Gastroesophageal sphincter (tissue), 4 donors: ENCODE measurements around the gene DNAJB1. TPM values are rescaled to one million over a fixed set of nuclear protein-coding genes. Genes with fewer than 3 reads are reported as not detected.
"Not testable (repeated sequence)": the region's sequence is repeated elsewhere in the genome, so short reads cannot be mapped to it uniquely, and the experiment has no call there.

Source experiments
- ATAC-seq: fragments of 150-250 bp; one replicate; pipeline ENCODE4 v1.9.1; 2016; ENCODE audit warnings: mild to moderate bottlenecking, moderate library complexity
- H3K27ac ChIP-seq, 4 donors: fragments of 200-600 bp; sonication (generic) in 3 of 4; 1 replicate in 3 of 4; 2 replicates in 1 of 4; pipeline ENCODE4 v1.5.1; 2016 to 2019
- H3K27me3 ChIP-seq: fragments of 200-600 bp; sonication (generic); one replicate; pipeline ENCODE4 v1.5.1; 2019
- H3K36me3 ChIP-seq, 2 donors: fragments of 200-600 bp; sonication (generic); one replicate each; pipeline ENCODE4 v1.5.1; 2019; ENCODE audit warnings: control low read depth in 1 of 2
- H3K4me1 ChIP-seq, 3 donors: fragments of 200-600 bp; sonication (generic); 1 replicate in 2 of 3; 2 replicates in 1 of 3; pipeline ENCODE4 v1.5.1; 2016 to 2019; ENCODE audit warnings: control low read depth in 2 of 3
- H3K4me3 ChIP-seq, 2 donors: fragments of 200-600 bp; sonication (generic); one replicate each; pipeline ENCODE4 v1.5.1; 2019; ENCODE audit warnings: mild to moderate bottlenecking in 1 of 2, moderate library complexity in 1 of 2
- H3K9me3 ChIP-seq, 3 donors: fragments of 200-600 bp; sonication (generic); one replicate each; pipeline ENCODE4 v1.5.1; 2017 to 2019; ENCODE audit warnings: control low read depth in 2 of 3
- EP300 ChIP-seq: sonication (generic); formaldehyde crosslinking; IDR thresholded peaks from one replicate; pipeline ENCODE4 v1.6.1; 2017; ENCODE audit warnings: antibody characterized with exemption, mild to moderate bottlenecking
- POLR2A ChIP-seq, 2 donors: fragments of 450-650 bp; IDR thresholded peaks; one replicate each; pipeline ENCODE4 v1.6.1; 2017; ENCODE audit warnings: antibody characterized with exemption in 2 of 2, mild to moderate bottlenecking in 2 of 2, moderate library complexity in 1 of 2
- POLR2AphosphoS5 ChIP-seq: sonication (generic); formaldehyde crosslinking; IDR thresholded peaks from one replicate; pipeline ENCODE4 v1.6.1; 2017; ENCODE audit warnings: antibody characterized with exemption
- WGBS, 2 donors: methylation state at CpG; one replicate each; pipeline ENCODE4 v1.1.5; 2018; ENCODE audit warnings: low coverage in 1 of 2; 5-methylcytosine and 5-hydroxymethylcytosine counted together
- total RNA-seq, 4 donors: library from RNA; depleted of rRNA; stranded (reverse); fragments of >200 nt; gene quantifications; one replicate each; pipeline ENCODE4 v1.1.0, GENCODE V29; 2016
- TF ChIP-seq, protein P1 (sequence below), 4 experiments: fragments of 200-600 bp in 2 of 4; fragments of 450-650 bp in 2 of 4; sonication (generic) in 1 of 4; IDR thresholded peaks; one replicate each; pipeline ENCODE4 v1.5.1; 2017 to 2019; ENCODE audit warnings: antibody characterized with exemption in 4 of 4, mild to moderate bottlenecking in 2 of 4, moderate library complexity in 2 of 4

Gene DNAJB1
- total RNA-seq, 4 donors from 2014 or later, result 59.3 to 72.8 (median 68.2) TPM

DNA sequence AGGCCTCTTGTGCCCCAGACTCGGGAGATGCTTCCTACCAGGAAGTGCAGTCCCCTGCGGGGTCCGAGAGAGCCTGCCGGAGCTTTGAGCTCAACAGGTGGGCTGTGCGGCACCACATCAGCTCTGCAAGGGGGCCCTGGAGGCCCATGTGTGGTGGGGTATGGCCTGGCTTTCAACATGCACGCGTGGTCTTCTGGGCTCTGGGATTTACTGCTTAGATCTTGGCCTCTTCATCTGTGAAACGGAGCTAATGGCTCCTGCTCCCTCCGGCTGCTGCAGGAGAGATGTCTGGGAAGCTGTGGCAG is 35.7 kb upstream of the DNAJB1 start:
- TF ChIP-seq POLR2A (IDR thresholded peaks at IDR 0.05), result no peak
- TF ChIP-seq POLR2AphosphoS5, result no peak
- TF ChIP-seq, protein P1, sequence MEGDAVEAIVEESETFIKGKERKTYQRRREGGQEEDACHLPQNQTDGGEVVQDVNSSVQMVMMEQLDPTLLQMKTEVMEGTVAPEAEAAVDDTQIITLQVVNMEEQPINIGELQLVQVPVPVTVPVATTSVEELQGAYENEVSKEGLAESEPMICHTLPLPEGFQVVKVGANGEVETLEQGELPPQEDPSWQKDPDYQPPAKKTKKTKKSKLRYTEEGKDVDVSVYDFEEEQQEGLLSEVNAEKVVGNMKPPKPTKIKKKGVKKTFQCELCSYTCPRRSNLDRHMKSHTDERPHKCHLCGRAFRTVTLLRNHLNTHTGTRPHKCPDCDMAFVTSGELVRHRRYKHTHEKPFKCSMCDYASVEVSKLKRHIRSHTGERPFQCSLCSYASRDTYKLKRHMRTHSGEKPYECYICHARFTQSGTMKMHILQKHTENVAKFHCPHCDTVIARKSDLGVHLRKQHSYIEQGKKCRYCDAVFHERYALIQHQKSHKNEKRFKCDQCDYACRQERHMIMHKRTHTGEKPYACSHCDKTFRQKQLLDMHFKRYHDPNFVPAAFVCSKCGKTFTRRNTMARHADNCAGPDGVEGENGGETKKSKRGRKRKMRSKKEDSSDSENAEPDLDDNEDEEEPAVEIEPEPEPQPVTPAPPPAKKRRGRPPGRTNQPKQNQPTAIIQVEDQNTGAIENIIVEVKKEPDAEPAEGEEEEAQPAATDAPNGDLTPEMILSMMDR (IDR thresholded peaks at IDR 0.05), result no peak
- TF ChIP-seq EP300, result no peak
- no CpG with 5 or more reads among the region's 9 CpGs for WGBS, 2 donors
- ATAC-seq, result no peak
- Histone ChIP-seq H3K36me3 (peaks cover 0 to 33% of the 10 kb centered on the region in 2 donors), H3K27me3 (no peaks in the 10 kb centered on the region), H3K4me1 (peaks cover 0 to 25% (median 5%) of the 10 kb centered on the region in 3 donors), H3K27ac (no peak overlapping the region), H3K9me3 (no peaks in the 10 kb centered on the region), H3K4me3 (no peak overlapping the region)

GRCh38 chr19:14553042-14553938 is 35.1 kb upstream of the DNAJB1 start:
- no peak overlapping the region for H3K27ac ChIP-seq
- TF ChIP-seq EP300, result no peak
- no peak for TF ChIP-seq POLR2A (IDR thresholded peaks at IDR 0.05)
- TF ChIP-seq POLR2AphosphoS5, result no peak
- TF ChIP-seq, protein P1 (IDR thresholded peaks at IDR 0.05), result no peak
- H3K27me3 ChIP-seq, result no peaks in the 10 kb centered on the region
- H3K4me3 ChIP-seq, result no peak overlapping the region
- peaks cover 0 to 39% of the 10 kb centered on the region in 2 donors for H3K36me3 ChIP-seq
- H3K4me1 ChIP-seq, result peaks cover 0 to 25% (median 5%) of the 10 kb centered on the region in 3 donors
- H3K9me3 ChIP-seq, result no peaks in the 10 kb centered on the region
- WGBS, 2 donors, result 100% methylated on average over 1 to 3 of the region's 35 CpGs
- no peak for ATAC-seq

- peaks cover 0 to 23% (median 5%) of the 10 kb centered on the region in 3 donors for H3K4me1 ChIP-seq
- peaks cover 0 to 44% of the 10 kb centered on the region in 2 donors for H3K36me3 ChIP-seq
- not testable (repeated sequence) for H3K9me3 ChIP-seq, H3K4me3 ChIP-seq, ATAC-seq, H3K27me3 ChIP-seq, H3K27ac ChIP-seq
- 93% methylated on average over 8 of the region's 8 CpGs; no CpG with 5 or more reads in 1 of the 2 donors for WGBS, 2 donors
Measured at GRCh38 chr19:14552006-14552360, 33.8 kb upstream of the DNAJB1 start.

DNA sequence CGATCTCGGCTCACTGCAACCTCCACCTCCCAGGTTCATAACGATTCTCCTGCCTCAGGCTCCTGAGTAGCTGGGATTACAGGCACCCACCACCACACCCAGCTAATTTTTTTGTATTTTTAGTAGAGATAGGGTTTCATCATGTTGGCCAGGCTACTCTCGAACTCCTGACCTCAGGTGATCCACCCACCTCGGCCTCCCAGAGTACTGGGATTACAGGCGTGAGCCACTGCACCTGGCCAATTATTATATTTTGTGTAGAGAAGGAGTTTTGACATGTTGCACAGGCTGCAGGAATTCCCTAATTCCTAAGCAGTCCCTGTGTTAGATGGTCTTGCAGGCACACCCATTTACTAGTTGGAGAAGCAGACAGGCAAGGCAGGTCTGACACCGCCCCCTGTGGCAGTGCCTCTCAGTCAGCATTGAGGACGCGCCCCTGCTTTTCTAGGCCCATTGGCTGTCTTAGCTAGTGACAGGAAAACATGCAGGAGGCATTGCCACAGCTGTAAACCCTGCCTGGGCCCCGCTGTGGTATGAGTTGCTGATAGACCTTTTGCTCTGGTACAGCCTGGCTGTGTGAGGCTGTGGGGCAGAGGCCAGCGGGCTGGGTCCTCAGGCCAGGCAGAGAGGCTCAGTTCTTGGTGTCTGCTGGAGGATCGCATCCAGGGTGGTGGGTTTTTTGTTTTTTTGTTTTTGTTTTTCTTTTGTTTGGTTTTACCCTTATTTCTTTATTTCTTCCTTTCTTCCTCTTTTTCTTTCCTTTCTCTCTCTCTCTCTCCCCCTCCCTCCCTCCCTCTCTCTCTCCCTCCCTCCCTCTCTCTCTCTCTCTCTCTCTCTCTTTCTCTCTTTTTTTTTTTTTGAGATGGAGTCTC is 33.2 kb upstream of the DNAJB1 start:
- not testable (repeated sequence) for H3K27me3 ChIP-seq, H3K9me3 ChIP-seq, H3K4me3 ChIP-seq, H3K27ac ChIP-seq
- peaks cover 0 to 44% of the 10 kb centered on the region in 2 donors for H3K36me3 ChIP-seq
- WGBS, 2 donors, result 92 to 95% methylated on average over 4 to 7 of the region's 12 CpGs
- ATAC-seq, result peak; percentile 24
- peaks cover 0 to 17% (median under 1%) of the 10 kb centered on the region in 3 donors for H3K4me1 ChIP-seq

- Histone ChIP-seq H3K27me3 (no peaks in the 10 kb centered on the region), H3K4me1 (peaks cover 0 to 15% (median 0%) of the 10 kb centered on the region in 3 donors), H3K27ac (no peak overlapping the region), H3K36me3 (peaks cover 0 to 44% of the 10 kb centered on the region in 2 donors), H3K4me3 (no peak overlapping the region), H3K9me3 (no peaks in the 10 kb centered on the region)
- TF ChIP-seq POLR2A (IDR thresholded peaks at IDR 0.05), result no peak
- TF ChIP-seq EP300, result no peak
- no peak for TF ChIP-seq POLR2AphosphoS5
- TF ChIP-seq, protein P1 (IDR thresholded peaks at IDR 0.05), result no peak
- 75% methylated on average over 2 of the region's 15 CpGs; no CpG with 5 or more reads in 1 of the 2 donors for WGBS, 2 donors
- ATAC-seq, result no peak
Measured at GRCh38 chr19:14550201-14550754, 32.1 kb upstream of the DNAJB1 start.
